CD14-positive monocyte (primary cell): ENCODE measurements around the gene SFI1. TPM values are rescaled to one million over a fixed set of nuclear protein-coding genes. Genes with fewer than 3 reads are reported as not detected.

Experiments used
- DNase-seq, 3 donors: peaks; one replicate each; pipeline ENCODE4 v3.0.0-alpha.2; 2011 to 2022
- H2AFZ ChIP-seq: 2 replicates; pipeline ENCODE4 v1.6.0; 2012; ENCODE audit warnings: mild to moderate bottlenecking, low read depth, low read length, inconsistent platforms; ENCODE audit not compliant: insufficient read depth, poor library complexity, severe bottlenecking
- H3K27ac ChIP-seq, 2 donors: 1 replicate in 1 of 2; 2 replicates in 1 of 2; pipeline ENCODE4 v1.5.1; 2012 to 2013; ENCODE audit warnings: low read length in 2 of 2, control low read depth in 1 of 2, inconsistent platforms in 1 of 2, low read depth in 1 of 2, mild to moderate bottlenecking in 1 of 2
- H3K27me3 ChIP-seq, 2 donors: one replicate each; pipeline versions ENCODE4 v1.6.0 to v1.6.1; 2011 to 2013; ENCODE audit warnings: low read length in 2 of 2; ENCODE audit not compliant: control insufficient read depth in 2 of 2, insufficient read depth in 2 of 2
- H3K36me3 ChIP-seq, 2 donors: replicated peaks in 1 of 2; 1 replicate in 1 of 2; 2 replicates in 1 of 2; pipeline versions ENCODE4 v1.5.1 to v1.6.1; 2012 to 2013; ENCODE audit warnings: low read length in 2 of 2, control low read depth in 1 of 2, inconsistent platforms in 1 of 2, mild to moderate bottlenecking in 1 of 2; ENCODE audit not compliant: insufficient read depth in 2 of 2, control insufficient read depth in 1 of 2
- H3K4me1 ChIP-seq, 2 donors: 1 replicate in 1 of 2; 2 replicates in 1 of 2; pipeline versions ENCODE4 v1.5.1 to v1.6.1; 2012 to 2013; ENCODE audit warnings: low read length in 2 of 2, control low read depth in 1 of 2, inconsistent platforms in 1 of 2, mild to moderate bottlenecking in 1 of 2, moderate library complexity in 1 of 2; ENCODE audit not compliant: insufficient read depth in 2 of 2, control insufficient read depth in 1 of 2
- H3K4me2 ChIP-seq: replicated peaks from 2 replicates; pipeline ENCODE3; 2012; ENCODE audit warnings: low read length, moderate library complexity, mild to moderate bottlenecking; ENCODE audit not compliant: poor library complexity, severe bottlenecking; ENCODE audit errors: extremely low read depth
- H3K4me3 ChIP-seq, 3 experiments: fragments of 200-600 bp in 1 of 3; sonication (generic) in 1 of 3; replicated peaks in 1 of 3; 1 replicate in 2 of 3; 2 replicates in 1 of 3; pipeline ENCODE4 v1.5.1; 2011 to 2013; ENCODE audit warnings: low read length in 3 of 3, mild to moderate bottlenecking in 3 of 3, control low read depth in 2 of 3, low read depth in 2 of 3, inconsistent platforms in 1 of 3, moderate library complexity in 1 of 3
- H3K79me2 ChIP-seq: 2 replicates; pipeline ENCODE4 v1.6.0; 2012; ENCODE audit warnings: mild to moderate bottlenecking, control low read depth, inconsistent platforms, low read length, moderate library complexity; ENCODE audit not compliant: insufficient read depth
- H3K9ac ChIP-seq: 2 replicates; pipeline ENCODE4 v1.6.0; 2017; ENCODE audit warnings: low read length, mild to moderate bottlenecking; ENCODE audit not compliant: insufficient read depth, poor library complexity, severe bottlenecking
- H3K9me3 ChIP-seq, 2 donors: replicated peaks in 1 of 2; 1 replicate in 1 of 2; 2 replicates in 1 of 2; pipeline versions ENCODE4 v1.5.1 to v1.6.1; 2012 to 2013; ENCODE audit warnings: low read length in 2 of 2, control low read depth in 1 of 2; ENCODE audit not compliant: control insufficient read depth in 1 of 2, insufficient read depth in 1 of 2
- H4K20me1 ChIP-seq: 2 replicates; pipeline ENCODE4 v1.6.0; 2012; ENCODE audit warnings: mild to moderate bottlenecking, low read length, control low read depth, moderate library complexity; ENCODE audit not compliant: insufficient read depth
- H3K27ac Mint-ChIP-seq, 7 donors: one replicate each; pipeline ENCODE4 v1.8.0; 2020; ENCODE audit warnings: mild to moderate bottlenecking in 7 of 7, mixed read lengths in 7 of 7, moderate library complexity in 6 of 7, inconsistent platforms in 2 of 7
- H3K27me3 Mint-ChIP-seq, 3 donors: one replicate each; pipeline ENCODE4 v1.8.0; 2021 to 2022; ENCODE audit warnings: low read depth in 3 of 3, mild to moderate bottlenecking in 3 of 3, mixed read lengths in 3 of 3, moderate library complexity in 3 of 3, inconsistent platforms in 1 of 3
- H3K36me3 Mint-ChIP-seq, 2 donors: one replicate each; pipeline ENCODE4 v1.8.0; 2020; ENCODE audit warnings: mixed read lengths in 2 of 2, inconsistent platforms in 1 of 2, mild to moderate bottlenecking in 1 of 2
- H3K4me1 Mint-ChIP-seq: one replicate; pipeline ENCODE4 v1.8.0; 2020; ENCODE audit warnings: mild to moderate bottlenecking, mixed read lengths
- H3K4me3 Mint-ChIP-seq, 2 donors: one replicate each; pipeline ENCODE4 v1.8.0; 2020; ENCODE audit warnings: mild to moderate bottlenecking in 2 of 2, mixed read lengths in 2 of 2, moderate library complexity in 1 of 2
- H3K9me3 Mint-ChIP-seq, 7 donors: one replicate each; pipeline ENCODE4 v1.8.0; 2020 to 2022; ENCODE audit warnings: mixed read lengths in 7 of 7, mild to moderate bottlenecking in 6 of 7, moderate library complexity in 6 of 7, inconsistent platforms in 2 of 7
- CTCF ChIP-seq: fragments of 200-600 bp; IDR thresholded peaks from one replicate; pipeline ENCODE4 v1.8.0; 2022; ENCODE audit warnings: antibody characterized with exemption, mild to moderate bottlenecking
- whole genome bisulfite sequencing: methylation state at CpG from one replicate; pipeline ENCODE4 v1.1.5; 2013; ENCODE audit warnings: missing lambda C conversion rate; ENCODE audit not compliant: insufficient coverage; 5-methylcytosine and 5-hydroxymethylcytosine counted together
- intact Hi-C, 2 donors: fragments of 100-400 bp; cut with micrococcal nuclease; formaldehyde crosslinking; loops; one replicate each; pipeline versions ENCODE4 v1.15.0 to v1.15.1; 2023
- polyA plus RNA-seq, 3 donors: library from polyadenylated mRNA; depleted of rRNA in 1 of 3; unstranded in 2 of 3; stranded (reverse) in 1 of 3; fragments of 300-500 nt in 2 of 3; fragments of >200 nt in 1 of 3; fragmentation: Illumina TruSeq in 2 of 3; gene quantifications; 1 replicate in 2 of 3; 2 replicates in 1 of 3; pipeline ENCODE4 v1.2.3, GENCODE V29; 2012 to 2021

The SFI1 gene
- polyA plus RNA-seq, 3 donors: 1.7 to 43.4 (median 3.6) TPM

GRCh38 chr22:31488346-31488883 lies 7.9 kb upstream of the SFI1 start:
- peak overlapping the region; percentile 93 for H3K9ac ChIP-seq
- Mint-ChIP-seq H3K9me3 (no peaks in the 10 kb centered on the region), H3K4me1 (peaks cover 28% of the 10 kb centered on the region), H3K36me3 (peaks cover 31 to 39% of the 10 kb centered on the region in 2 donors), H3K4me3 (peak overlapping the region; percentile 80 to 83), H3K27me3 (peaks cover 0 to 3% (median 0%) of the 10 kb centered on the region in 3 donors), H3K27ac (peak overlapping the region in 4 of 7 donors; percentile 32 to 74 (median 56))
- H3K27ac ChIP-seq: peak overlapping the region in 1 of 2 donors; percentile 76
- H3K4me2 ChIP-seq: peak overlapping the region; percentile 88
- H3K79me2 ChIP-seq: peaks cover 56% of the 10 kb centered on the region
- no peaks in the 10 kb centered on the region for H3K27me3 ChIP-seq
- H3K4me3 ChIP-seq: peak overlapping the region; percentile 50 to 88 (median 81)
- TF ChIP-seq CTCF: no peak
- H4K20me1 ChIP-seq: peaks cover 16% of the 10 kb centered on the region
- peak overlapping the region; percentile 81 for H2AFZ ChIP-seq
- no peak for DNase-seq
- intact Hi-C loops: loop anchor here (5.0 kb wide), 3 partner anchors 39 to 264 kb away; partner anchors contain the start of genes DEPDC5 (in 1 of the 2) and PRR14L (in 1 of the 2)
- peaks cover 24 to 29% of the 10 kb centered on the region in 2 donors for H3K4me1 ChIP-seq
- peaks cover 18 to 34% of the 10 kb centered on the region in 2 donors for H3K36me3 ChIP-seq
- no peaks in the 10 kb centered on the region for H3K9me3 ChIP-seq
- 80% methylated on average over 1 of the region's 6 CpGs for WGBS

GRCh38 chr22:31488988-31489617 lies 7.2 kb upstream of the SFI1 start:
- Histone ChIP-seq H3K4me3 (peak overlapping the region; percentile 50 to 88 (median 81)), H3K27ac (peak overlapping the region; percentile 12 to 98), H3K4me1 (peaks cover 24 to 29% of the 10 kb centered on the region in 2 donors), H3K4me2 (peak overlapping the region; percentile 88), H3K27me3 (no peaks in the 10 kb centered on the region), H3K9ac (peak overlapping the region; percentile 93), H3K9me3 (no peaks in the 10 kb centered on the region), H4K20me1 (peaks cover 10% of the 10 kb centered on the region), H2AFZ (peak overlapping the region; percentile 81), H3K36me3 (peaks cover 12 to 27% of the 10 kb centered on the region in 2 donors), H3K79me2 (peaks cover 49% of the 10 kb centered on the region)
- DNase-seq: peak in 2 of 3 donors; percentile 7 to 25
- Mint-ChIP-seq H3K27me3 (peaks cover 0 to 3% (median 0%) of the 10 kb centered on the region in 3 donors), H3K4me3 (peak overlapping the region; percentile 80 to 83), H3K4me1 (peaks cover 28% of the 10 kb centered on the region), H3K27ac (peak overlapping the region in 5 of 7 donors; percentile 53 to 97 (median 71)), H3K36me3 (peaks cover 27 to 32% of the 10 kb centered on the region in 2 donors), H3K9me3 (no peaks in the 10 kb centered on the region)
- under 1% methylated on average over 61 of the region's 61 CpGs for WGBS
- intact Hi-C loops: loop anchor here (5.0 kb wide), 3 partner anchors 38 to 263 kb away; partner anchors contain the start of genes DEPDC5 (in 1 of the 2) and PRR14L (in 1 of the 2)
- no peak for TF ChIP-seq CTCF
